Activated CD8-positive, alpha-beta T cell treated with anti-CD3 and anti-CD28 coated beads for 36 hours (primary cell): ENCODE results near the gene RAB8A. TPM values are rescaled to one million over a fixed set of nuclear protein-coding genes. Genes with fewer than 3 reads are reported as not detected.

Experiments
- ATAC-seq: fragments of 200-7000 bp; cut with Tn5 transposase; one replicate; pipeline ENCODE4 v1.10.0; 2021; ENCODE audit warnings: mild to moderate bottlenecking, moderate library complexity
- CTCF ChIA-PET: fragments of 350-600 bp; sonication (Branson Sonifier 250); formaldehyde crosslinking; loops from one replicate; lab custom pipeline; 2021; ENCODE audit warnings: antibody characterized with exemption; lab: Charles Lee
- POLR2A ChIA-PET: fragments of 350-600 bp; sonication (Branson Sonifier 250); formaldehyde crosslinking; loops from one replicate; lab custom pipeline; 2021; ENCODE audit warnings: antibody characterized with exemption; lab: Charles Lee
- DNase-seq: peaks from one replicate; pipeline ENCODE4 v3.0.0-alpha.2; 2020
- H3K27ac Mint-ChIP-seq: one replicate; pipeline ENCODE4 v1.8.0; 2021; ENCODE audit warnings: mild to moderate bottlenecking, mixed read lengths
- H3K27me3 Mint-ChIP-seq: one replicate; pipeline ENCODE4 v1.8.0; 2021; ENCODE audit warnings: mixed read lengths
- H3K36me3 Mint-ChIP-seq: one replicate; pipeline ENCODE4 v1.8.0; 2021; ENCODE audit warnings: low read depth, mixed read lengths
- H3K4me1 Mint-ChIP-seq: one replicate; pipeline ENCODE4 v1.8.0; 2021; ENCODE audit warnings: low read depth, mixed read lengths
- H3K4me3 Mint-ChIP-seq: one replicate; pipeline ENCODE4 v1.8.0; 2021; ENCODE audit warnings: mild to moderate bottlenecking, moderate library complexity, mixed read lengths
- H3K9me3 Mint-ChIP-seq: one replicate; pipeline ENCODE4 v1.8.0; 2021; ENCODE audit warnings: mixed read lengths
- intact Hi-C: fragments of 100-400 bp; cut with micrococcal nuclease; formaldehyde crosslinking; loops from one replicate; pipeline ENCODE4 v1.10.0; 2022
- total RNA-seq, 2 experiments: library from RNA; stranded (reverse); gene quantifications; one replicate each; pipeline ENCODE4 v1.2.3, GENCODE V29; 2021
- TF ChIP-seq, protein P1 (sequence below): fragments of 200-600 bp; IDR thresholded peaks from one replicate; pipeline ENCODE4 v1.8.0; 2022; ENCODE audit warnings: antibody characterized with exemption, mild to moderate bottlenecking

RAB8A gene
- total RNA-seq, 2 experiments from 2014 or later: 123 to 128 TPM

DNA sequence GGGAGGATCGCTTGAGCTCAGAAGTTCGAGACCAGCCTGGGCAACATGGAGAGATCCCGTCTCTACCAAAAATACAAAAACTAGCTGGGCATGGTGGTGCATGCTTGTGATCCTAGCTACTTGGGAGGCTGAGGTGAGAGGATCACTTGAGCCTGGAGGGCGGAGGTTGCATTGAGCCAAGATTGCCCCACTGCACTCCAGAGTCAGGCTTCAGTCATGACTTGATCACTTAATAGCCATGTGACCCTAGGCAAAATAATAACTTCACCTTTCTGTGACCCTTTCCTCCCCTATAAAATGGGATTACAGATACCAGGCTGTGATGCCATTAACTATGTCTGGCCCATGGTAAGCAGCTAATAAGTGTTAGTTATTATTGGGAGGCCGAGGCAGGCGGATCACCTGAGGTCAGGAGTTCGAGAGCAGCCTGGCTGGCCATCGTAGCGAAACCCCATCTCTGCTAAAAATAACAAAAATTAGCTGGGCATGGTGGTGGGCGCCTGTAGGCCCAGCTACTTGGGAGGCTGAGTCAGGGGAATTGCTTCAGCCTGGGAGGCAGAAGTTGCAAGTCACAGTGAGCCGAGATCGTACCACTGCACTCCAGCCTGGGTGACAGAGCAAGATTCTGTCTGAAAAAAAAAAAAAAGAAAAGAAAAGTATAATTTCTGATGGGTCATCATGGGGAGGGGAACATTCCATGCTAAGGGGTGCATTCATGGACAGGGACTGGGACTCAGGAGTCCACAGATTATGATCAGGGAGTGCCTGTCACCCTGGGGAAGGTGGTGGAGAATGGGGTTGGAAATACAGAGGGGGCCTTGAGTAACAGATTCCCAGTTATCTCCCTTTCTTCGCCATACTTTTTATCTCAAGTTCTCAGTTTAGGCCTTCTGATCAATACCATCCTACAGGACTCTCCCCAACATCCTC lies 19.9 kb upstream of the RAB8A start:
- H3K36me3 Mint-ChIP-seq: peaks cover 78% of the 10 kb centered on the region
- intact Hi-C loops: no loop called here
- CTCF ChIA-PET: interaction anchor here (0.7 to 1.2 kb wide), 2 partner anchors 19 to 350 kb away, joined by 3 read pairs; no protein-coding TSS in a partner anchor
- peaks cover 27% of the 10 kb centered on the region for H3K4me1 Mint-ChIP-seq
- no peak overlapping the region for H3K4me3 Mint-ChIP-seq
- no peak overlapping the region for H3K27ac Mint-ChIP-seq
- H3K9me3 Mint-ChIP-seq: no peaks in the 10 kb centered on the region
- DNase-seq: no peak
- ATAC-seq: no peak
- POLR2A ChIA-PET: interaction anchor here (1.4 to 3.2 kb wide), 3 partner anchors 13 to 21 kb away, joined by 3 to 11 read pairs (median 8); partner anchors contain the start of gene RAB8A
- H3K27me3 Mint-ChIP-seq: no peaks in the 10 kb centered on the region
- TF ChIP-seq, protein P1, sequence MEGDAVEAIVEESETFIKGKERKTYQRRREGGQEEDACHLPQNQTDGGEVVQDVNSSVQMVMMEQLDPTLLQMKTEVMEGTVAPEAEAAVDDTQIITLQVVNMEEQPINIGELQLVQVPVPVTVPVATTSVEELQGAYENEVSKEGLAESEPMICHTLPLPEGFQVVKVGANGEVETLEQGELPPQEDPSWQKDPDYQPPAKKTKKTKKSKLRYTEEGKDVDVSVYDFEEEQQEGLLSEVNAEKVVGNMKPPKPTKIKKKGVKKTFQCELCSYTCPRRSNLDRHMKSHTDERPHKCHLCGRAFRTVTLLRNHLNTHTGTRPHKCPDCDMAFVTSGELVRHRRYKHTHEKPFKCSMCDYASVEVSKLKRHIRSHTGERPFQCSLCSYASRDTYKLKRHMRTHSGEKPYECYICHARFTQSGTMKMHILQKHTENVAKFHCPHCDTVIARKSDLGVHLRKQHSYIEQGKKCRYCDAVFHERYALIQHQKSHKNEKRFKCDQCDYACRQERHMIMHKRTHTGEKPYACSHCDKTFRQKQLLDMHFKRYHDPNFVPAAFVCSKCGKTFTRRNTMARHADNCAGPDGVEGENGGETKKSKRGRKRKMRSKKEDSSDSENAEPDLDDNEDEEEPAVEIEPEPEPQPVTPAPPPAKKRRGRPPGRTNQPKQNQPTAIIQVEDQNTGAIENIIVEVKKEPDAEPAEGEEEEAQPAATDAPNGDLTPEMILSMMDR: no peak

DNA sequence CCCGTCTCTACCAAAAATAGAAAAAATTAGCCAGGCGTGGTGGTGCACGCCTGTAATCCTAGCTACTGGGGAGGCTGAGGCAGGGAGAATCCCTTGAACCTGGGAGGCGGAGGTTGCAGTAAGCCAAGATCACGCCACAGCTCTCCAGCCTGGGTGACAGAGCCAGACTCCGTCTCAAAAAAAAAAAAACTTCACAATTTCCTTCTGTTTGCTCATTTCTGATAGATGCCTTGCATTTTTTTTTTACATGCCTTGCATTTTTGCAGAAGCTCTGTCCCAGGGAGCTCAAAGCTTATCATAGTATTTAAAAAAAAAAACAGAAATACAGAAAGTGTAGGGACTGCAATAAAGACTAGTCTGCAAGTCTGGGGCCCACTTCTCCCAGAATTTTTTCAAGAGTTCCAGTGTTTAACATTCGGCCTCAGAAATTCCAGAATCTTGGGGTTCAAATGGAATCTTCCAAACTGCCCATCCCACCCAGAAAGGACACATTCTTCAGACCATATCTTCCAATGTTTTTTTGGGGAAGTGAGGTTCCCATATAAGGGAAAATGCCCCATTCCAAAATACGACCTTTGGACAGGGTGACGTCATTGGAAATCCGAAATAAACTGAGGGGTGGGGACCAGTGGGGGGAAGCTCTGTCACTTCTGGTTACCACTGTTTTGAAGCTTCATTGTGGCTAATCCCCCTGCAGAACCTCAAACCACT lies 17.2 kb upstream of the RAB8A start:
- no peak for ATAC-seq
- peaks cover 29% of the 10 kb centered on the region for H3K4me1 Mint-ChIP-seq
- intact Hi-C loops: no loop called here

DNA sequence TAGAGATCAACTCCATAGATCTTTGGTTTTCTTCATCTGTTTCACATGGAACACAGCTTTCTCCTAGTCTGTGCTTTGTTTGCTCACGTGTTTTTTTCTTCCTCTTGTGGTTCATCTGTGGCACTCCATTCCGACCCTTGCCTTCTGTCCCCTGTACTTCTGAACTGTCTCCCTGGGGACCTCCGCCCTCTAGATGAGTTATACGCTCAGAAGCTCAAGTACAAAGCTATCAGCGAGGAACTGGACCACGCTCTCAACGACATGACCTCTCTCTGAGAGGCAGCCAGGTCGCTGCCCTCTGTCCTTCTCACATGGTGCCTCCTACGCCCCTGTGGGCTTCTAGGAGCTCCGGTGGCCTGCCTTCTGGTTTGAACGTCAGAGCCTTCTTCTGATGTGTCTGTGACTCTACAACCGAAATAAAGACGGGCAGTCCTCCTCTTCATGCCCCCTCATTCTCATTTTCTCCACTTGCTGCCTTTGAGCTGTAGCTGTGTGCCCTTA lies 16.6 kb upstream of the RAB8A start:
- H3K4me3 Mint-ChIP-seq: peak overlapping the region; percentile 44

More for the DNA sequence above, 17.2 kb upstream of the RAB8A start:
- Mint-ChIP-seq H3K36me3 (peaks cover 77% of the 10 kb centered on the region), H3K27ac (peak overlapping the region; percentile 95), H3K4me3 (no peak overlapping the region), H3K9me3 (no peaks in the 10 kb centered on the region), H3K27me3 (no peaks in the 10 kb centered on the region)
- CTCF ChIA-PET: interaction anchor here (0.9 to 3.2 kb wide), 9 partner anchors 8 to 91 kb away, joined by 3 to 19 read pairs (median 6); partner anchors contain the start of genes FAM32A and RAB8A
- no peak for DNase-seq
- TF ChIP-seq, protein P1: no peak
- POLR2A ChIA-PET: interaction anchor here (0.6 to 6.6 kb wide), 7 partner anchors 9 to 91 kb away, joined by 3 to 53 read pairs (median 10); partner anchors contain the start of genes FAM32A and TPM4

DNA sequence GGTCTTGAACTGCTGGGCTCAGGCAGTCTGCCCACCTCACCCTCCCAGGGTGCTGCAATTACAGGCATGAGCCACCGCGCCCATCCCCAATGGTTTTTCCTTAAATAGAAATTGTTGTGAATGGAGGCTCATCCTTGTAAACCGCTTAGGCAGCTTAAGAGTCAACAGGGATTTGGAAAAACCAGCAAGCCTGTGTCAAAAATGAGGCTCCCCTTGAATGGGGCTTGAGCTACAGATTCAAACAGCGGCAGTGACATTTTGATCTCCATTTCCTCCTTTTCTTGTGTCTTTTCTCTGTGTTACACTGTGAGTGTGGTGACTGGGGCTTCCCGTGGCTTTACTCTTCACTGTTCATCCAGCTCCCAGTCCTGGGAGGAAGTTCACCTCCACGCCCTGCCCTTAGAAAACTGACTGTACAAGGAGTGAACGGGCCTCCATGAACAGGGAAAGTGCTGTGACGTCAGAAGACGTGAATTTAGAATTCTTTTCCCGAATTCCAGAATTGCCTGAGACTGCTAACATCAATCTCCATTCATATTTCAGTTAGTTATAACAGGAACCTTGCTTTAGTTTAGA lies 15.3 kb upstream of the RAB8A start:
- Mint-ChIP-seq H3K4me1 (peaks cover 29% of the 10 kb centered on the region), H3K27me3 (no peaks in the 10 kb centered on the region), H3K9me3 (no peaks in the 10 kb centered on the region), H3K36me3 (peaks cover 73% of the 10 kb centered on the region), H3K27ac (peak overlapping the region; percentile 81), H3K4me3 (no peak overlapping the region)
- CTCF ChIA-PET: interaction anchor here (1.0 to 3.2 kb wide), 8 partner anchors 10 to 467 kb away, joined by 3 to 19 read pairs (median 5); no protein-coding TSS in a partner anchor
- DNase-seq: no peak
- intact Hi-C loops: no loop called here
- POLR2A ChIA-PET: interaction anchor here (1.2 to 6.6 kb wide), 5 partner anchors 11 to 32 kb away, joined by 4 to 53 read pairs (median 12); partner anchors contain the start of gene TPM4
- TF ChIP-seq, protein P1: no peak
- ATAC-seq: no peak

More for the DNA sequence above, 16.6 kb upstream of the RAB8A start:
- intact Hi-C loops: no loop called here
- Mint-ChIP-seq H3K4me1 (peaks cover 29% of the 10 kb centered on the region), H3K27me3 (no peaks in the 10 kb centered on the region), H3K9me3 (no peaks in the 10 kb centered on the region), H3K36me3 (peaks cover 77% of the 10 kb centered on the region), H3K27ac (peak overlapping the region; percentile 95)
- POLR2A ChIA-PET: interaction anchor here (0.6 to 6.6 kb wide), 8 partner anchors 9 to 230 kb away, joined by 3 to 53 read pairs (median 7); partner anchors contain the start of genes FAM32A and TPM4
- DNase-seq (peak; percentile 77), ATAC-seq (peak; percentile 85)
- CTCF ChIA-PET: interaction anchor here (0.9 to 3.2 kb wide), 14 partner anchors 9 to 465 kb away, joined by 3 to 19 read pairs (median 5); partner anchors contain the start of genes FAM32A and RAB8A
- TF ChIP-seq, protein P1: no peak
